Pancreas (tissue), 10 donors: ENCODE results near the gene ZNF362. TPM values are rescaled to one million over a fixed set of nuclear protein-coding genes. Genes with fewer than 3 reads are reported as not detected.

ENCODE experiments used
- ATAC-seq, 4 donors: fragments of 200-7000 bp; cut with Tn5 transposase; one replicate each; pipeline versions ENCODE4 v1.8.0 to v1.9.1; 2020; ENCODE audit warnings: mild to moderate bottlenecking in 4 of 4, moderate library complexity in 4 of 4
- DNase-seq, 6 donors: peaks; one replicate each; pipeline ENCODE4 v3.0.0-alpha.2; 2020
- FAIRE-seq: peaks from 2 replicates; lab custom pipeline; 2012; peaks lifted over from hg19 to GRCh38; lab: Jason Lieb, UNC
- H3K27ac ChIP-seq, 4 donors: fragments of 200-600 bp; sonication (generic); 1 replicate in 3 of 4; 2 replicates in 1 of 4; pipeline versions ENCODE4 v1.5.0 to v1.8.0; 2020
- H3K27me3 ChIP-seq, 4 donors: fragments of 200-600 bp; one replicate each; pipeline ENCODE4 v1.8.0; 2021
- H3K36me3 ChIP-seq, 3 donors: fragments of 200-600 bp; sonication (generic) in 1 of 3; one replicate each; pipeline versions ENCODE4 v1.5.0 to v1.8.0; 2020 to 2021
- H3K4me1 ChIP-seq, 3 donors: fragments of 200-600 bp; one replicate each; pipeline ENCODE4 v1.8.0; 2021
- H3K4me3 ChIP-seq, 4 donors: fragments of 200-600 bp; sonication (generic) in 2 of 4; one replicate each; pipeline versions ENCODE4 v1.5.0 to v1.8.0; 2020 to 2021
- H3K9me3 ChIP-seq, 4 donors: fragments of 200-600 bp; one replicate each; pipeline ENCODE4 v1.8.0; 2021
- WGBS, 2 donors: extraction: QIAGEN DNeasy Blood & Tissue Kit; methylation state at CpG; one replicate each; pipeline ENCODE4 v1.1.7; 2013; 5-methylcytosine and 5-hydroxymethylcytosine counted together
- intact Hi-C, 3 donors: fragments of 100-400 bp; cut with DNase I; formaldehyde crosslinking; loops; one replicate each; pipeline versions ENCODE4 v1.11.1 to v1.14.2; 2022
- polyA plus RNA-seq, 2 donors: library from polyadenylated mRNA; stranded (reverse); fragments of 200-250 nt; gene quantifications; one replicate each; pipeline ENCODE4 v1.2.3, GENCODE V29; 2013
- total RNA-seq, 6 donors: library from RNA; stranded (reverse); fragmentation: NEBNext Ultra II Directional in 4 of 6; extraction: Animal tissue kit (Norgen Biotek cat#: 25700) in 4 of 6; gene quantifications; one replicate each; pipeline versions ENCODE4 v1.2.1 to v1.2.4, GENCODE V29; 2021 to 2023
- TF ChIP-seq, protein P1 (sequence below), 4 donors: fragments of 200-600 bp; sonication (generic) in 3 of 4; IDR thresholded peaks; one replicate each; pipeline versions ENCODE4 v1.5.0 to v1.8.0; 2021; ENCODE audit warnings: antibody characterized with exemption in 4 of 4
- donor health status: healthy with polysubstance abuse.
- donor health status: DM: no; HTN: no; CAD: no; lungs with moderate emphysema.
- donor health status: DM: no; HTN: no; CAD: no.
- donor health status: control.
- donor health status: control.
- donor health status: Bipolar disorder and iron deficiency.
- donor health status: DM: yes; HTN: yes; CAD: no.
- donor health status: DM: no; HTN: no; CAD: no.
- donor health status: DM: no; HTN: no; CAD: no.
- donor health status: DM: yes; HTN: yes; CAD: no.

Gene ZNF362
- total and polyA plus RNA-seq, 8 donors, result 11.8 to 19.7 (median 13.9) TPM

DNA sequence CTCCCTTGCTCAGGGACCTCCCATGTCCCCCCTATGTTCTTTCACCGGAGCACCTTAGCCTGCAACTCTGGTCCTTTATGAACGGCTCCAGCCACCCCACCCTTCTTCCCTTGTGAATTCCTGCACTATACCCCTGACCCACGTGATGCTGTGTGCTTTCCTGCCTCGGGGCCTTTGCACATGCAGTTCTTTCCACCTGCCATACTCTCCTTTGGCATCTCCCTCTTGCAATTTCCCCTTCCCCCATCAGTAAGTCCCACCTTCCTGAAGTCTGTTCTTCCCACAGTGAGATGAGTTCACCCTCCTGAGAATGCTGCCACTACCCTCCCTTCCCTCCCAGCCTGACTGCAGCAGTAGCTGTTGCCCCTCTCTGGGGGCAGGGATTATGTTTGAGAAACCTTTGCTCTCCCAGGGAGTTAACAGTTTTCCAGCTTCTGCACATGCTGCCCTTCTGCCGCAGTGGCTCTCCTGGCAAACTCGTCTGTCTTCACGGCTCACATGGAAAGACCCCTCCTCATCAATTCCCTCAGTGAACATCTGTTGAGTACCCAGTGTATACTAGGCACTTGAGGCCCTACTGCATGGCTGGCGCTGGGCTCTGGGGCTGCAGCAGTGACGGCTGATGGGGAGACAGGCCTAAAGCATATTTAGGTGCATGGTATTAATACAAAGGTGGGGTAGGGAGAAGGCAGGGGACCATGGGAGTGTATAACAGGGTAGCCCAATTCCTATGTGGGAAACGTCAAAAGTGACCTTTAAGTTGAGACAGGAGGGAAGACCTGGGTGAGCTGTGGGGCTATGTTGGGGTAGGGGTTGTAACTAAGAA, 9.7 kb downstream of the ZNF362 start:
- Histone ChIP-seq H3K4me3 (no peak overlapping the region), H3K27ac (no peak overlapping the region), H3K27me3 (no peaks in the 10 kb centered on the region), H3K36me3 (no peaks in the 10 kb centered on the region), H3K9me3 (no peaks in the 10 kb centered on the region), H3K4me1 (no peaks in the 10 kb centered on the region)
- TF ChIP-seq, protein P1, sequence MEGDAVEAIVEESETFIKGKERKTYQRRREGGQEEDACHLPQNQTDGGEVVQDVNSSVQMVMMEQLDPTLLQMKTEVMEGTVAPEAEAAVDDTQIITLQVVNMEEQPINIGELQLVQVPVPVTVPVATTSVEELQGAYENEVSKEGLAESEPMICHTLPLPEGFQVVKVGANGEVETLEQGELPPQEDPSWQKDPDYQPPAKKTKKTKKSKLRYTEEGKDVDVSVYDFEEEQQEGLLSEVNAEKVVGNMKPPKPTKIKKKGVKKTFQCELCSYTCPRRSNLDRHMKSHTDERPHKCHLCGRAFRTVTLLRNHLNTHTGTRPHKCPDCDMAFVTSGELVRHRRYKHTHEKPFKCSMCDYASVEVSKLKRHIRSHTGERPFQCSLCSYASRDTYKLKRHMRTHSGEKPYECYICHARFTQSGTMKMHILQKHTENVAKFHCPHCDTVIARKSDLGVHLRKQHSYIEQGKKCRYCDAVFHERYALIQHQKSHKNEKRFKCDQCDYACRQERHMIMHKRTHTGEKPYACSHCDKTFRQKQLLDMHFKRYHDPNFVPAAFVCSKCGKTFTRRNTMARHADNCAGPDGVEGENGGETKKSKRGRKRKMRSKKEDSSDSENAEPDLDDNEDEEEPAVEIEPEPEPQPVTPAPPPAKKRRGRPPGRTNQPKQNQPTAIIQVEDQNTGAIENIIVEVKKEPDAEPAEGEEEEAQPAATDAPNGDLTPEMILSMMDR (IDR thresholded peaks at IDR 0.05), result no peak
- ATAC-seq (no peak), FAIRE-seq (no peak), DNase-seq (no peak)
- intact Hi-C loops, result no loop called here
- 89 to 90% methylated on average over 10 of the region's 10 CpGs for WGBS, 2 donors

DNA sequence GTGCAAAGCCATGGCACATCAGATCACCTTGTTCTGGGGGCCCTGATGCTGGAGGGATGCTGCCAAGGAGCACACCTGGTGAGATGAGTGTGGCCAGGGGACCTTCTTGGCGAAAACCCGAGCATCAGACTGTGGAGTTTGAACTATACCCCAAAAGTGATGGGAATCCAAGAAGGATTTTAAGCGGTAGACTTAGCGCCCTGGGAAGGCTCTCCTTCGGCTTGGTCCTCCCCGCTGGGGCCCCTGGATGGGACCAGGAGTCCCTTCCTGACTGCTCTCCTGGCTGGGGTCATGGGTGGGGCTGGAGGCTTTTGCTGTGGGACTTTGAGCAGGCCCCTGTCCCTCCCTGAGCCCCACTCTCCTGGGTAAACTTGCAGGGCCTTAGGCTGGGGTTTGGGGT, 10.5 kb downstream of the ZNF362 start:
- Histone ChIP-seq H3K9me3 (no peaks in the 10 kb centered on the region), H3K4me1 (no peaks in the 10 kb centered on the region), H3K27ac (no peak overlapping the region), H3K36me3 (no peaks in the 10 kb centered on the region), H3K27me3 (no peaks in the 10 kb centered on the region), H3K4me3 (no peak overlapping the region)
- TF ChIP-seq, protein P1 (IDR thresholded peaks at IDR 0.05), result no peak
- DNase-seq (no peak), FAIRE-seq (no peak), ATAC-seq (no peak)
- WGBS, 2 donors, result 95 to 98% methylated on average over 6 of the region's 6 CpGs
- intact Hi-C loops, result no loop called here

DNA sequence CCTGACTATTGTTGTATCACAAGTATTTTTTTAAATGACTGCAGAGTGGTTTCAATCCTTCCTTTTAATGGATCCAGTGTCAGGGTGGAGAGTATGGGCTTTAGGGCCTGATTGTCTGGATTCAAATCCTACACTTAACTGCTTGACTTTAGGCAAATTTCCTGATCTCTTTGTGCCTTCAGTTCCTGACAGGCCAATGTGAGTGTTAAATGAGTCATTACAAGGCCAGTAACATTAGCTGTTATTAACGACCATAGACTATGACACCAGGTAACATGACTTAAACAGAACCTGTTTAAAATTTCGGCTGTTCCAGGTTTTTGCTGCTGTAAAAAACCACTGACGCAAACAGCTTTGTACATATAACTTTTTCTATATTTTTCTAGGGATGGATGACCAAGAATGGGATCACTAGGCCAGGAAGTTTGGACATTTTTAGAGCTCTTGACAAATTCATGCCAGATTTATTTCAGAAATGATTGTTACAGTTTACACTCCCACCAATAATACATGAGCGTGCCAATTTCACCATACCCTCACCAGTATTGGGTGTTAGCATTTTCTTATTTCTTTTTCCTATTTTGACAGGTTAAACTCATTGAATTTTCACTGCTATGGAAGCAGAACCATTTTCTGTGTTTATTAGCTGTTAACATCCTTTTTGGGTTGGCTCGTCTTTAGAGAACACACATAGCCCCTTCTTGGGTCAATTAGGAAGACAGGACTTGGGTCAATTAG, 11.3 kb downstream of the ZNF362 start:
- H3K4me3 ChIP-seq, result no peak overlapping the region
- DNase-seq, result no peak
- TF ChIP-seq, protein P1 (IDR thresholded peaks at IDR 0.05), result no peak
- H3K27me3 ChIP-seq, result no peaks in the 10 kb centered on the region
- no peak for FAIRE-seq
- intact Hi-C loops, result no loop called here
- H3K9me3 ChIP-seq, result no peaks in the 10 kb centered on the region
- no peaks in the 10 kb centered on the region for H3K36me3 ChIP-seq
- ATAC-seq, result no peak
- no peak overlapping the region for H3K27ac ChIP-seq
- no peaks in the 10 kb centered on the region for H3K4me1 ChIP-seq
- 84 to 88% methylated on average over 5 of the region's 5 CpGs for WGBS, 2 donors

DNA sequence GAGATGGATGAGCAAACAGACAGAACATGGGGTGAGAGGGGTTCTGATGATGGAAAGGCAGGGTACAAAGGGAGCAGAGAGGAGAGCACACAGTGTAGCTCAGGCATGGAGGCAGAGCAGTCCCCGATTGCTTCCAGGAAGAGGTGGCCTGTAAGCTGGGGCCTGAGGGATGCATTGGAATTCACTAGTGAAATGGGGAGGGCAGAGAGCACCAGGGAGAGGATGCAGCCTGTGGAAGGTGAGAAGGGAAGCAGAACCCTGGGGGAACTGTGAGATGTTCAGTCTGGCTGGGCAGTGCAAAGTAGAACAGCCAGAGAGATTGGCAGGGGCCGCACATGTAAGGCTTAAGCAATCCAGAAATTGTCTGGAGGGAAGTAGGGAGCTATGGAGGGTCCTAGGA, 12.2 kb downstream of the ZNF362 start:
- FAIRE-seq, result no peak
- no peak for DNase-seq
- intact Hi-C loops, result no loop called here
- Histone ChIP-seq H3K9me3 (no peaks in the 10 kb centered on the region), H3K27me3 (no peaks in the 10 kb centered on the region), H3K27ac (no peak overlapping the region), H3K4me1 (no peaks in the 10 kb centered on the region), H3K4me3 (no peak overlapping the region), H3K36me3 (no peaks in the 10 kb centered on the region)
- ATAC-seq, result no peak
- TF ChIP-seq, protein P1 (IDR thresholded peaks at IDR 0.05), result no peak
- WGBS, 2 donors, result 74 to 83% methylated on average over 2 of the region's 2 CpGs
